GM10847 (cell line): Measurements from ENCODE around the gene SCD.

Source experiments
- POLR2A ChIP-seq: IDR thresholded peaks from 2 replicates; pipeline ENCODE4 v1.6.1; 2011; ENCODE audit not compliant: insufficient read length; ENCODE audit errors: extremely low read depth

The SCD gene

GRCh38 chr10:100403734-100404133, 56.7 kb downstream of the SCD start:
- no peak for TF ChIP-seq POLR2A

GRCh38 chr10:100413173-100413572, 66.1 kb downstream of the SCD start:
- no peak for TF ChIP-seq POLR2A
